ENCODE measurements around the gene ASB11. TPM values are rescaled to one million over a fixed set of nuclear protein-coding genes. Genes with fewer than 3 reads are reported as not detected.
"Not testable (repeated sequence)": the region's sequence is repeated elsewhere in the genome, so short reads cannot be mapped to it uniquely, and the experiment has no call there.

Gene ASB11
- total RNA-seq, 1 donor from 2014 or later: 43.3 TPM

DNA sequence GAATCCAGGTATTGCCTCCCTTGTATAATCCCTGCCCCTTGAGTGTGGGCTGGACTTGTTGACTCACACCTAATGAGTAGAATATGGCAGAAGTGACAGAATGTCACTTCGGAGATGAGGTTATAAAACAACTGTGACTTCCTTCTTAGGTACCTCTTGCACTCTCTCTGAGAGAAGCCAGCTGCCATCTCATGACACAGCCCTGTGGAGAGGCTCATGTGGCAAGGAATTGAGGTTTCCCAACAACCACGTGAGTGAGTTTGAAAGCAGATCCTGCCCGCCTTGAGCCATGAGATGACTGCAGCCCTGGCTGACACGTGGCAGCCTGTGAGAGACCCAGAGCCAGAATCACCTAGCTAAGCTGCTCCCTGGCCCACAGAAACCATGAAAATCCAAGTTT, 13.5 kb downstream of the ASB11 start:
- DNase-seq: peak; percentile 59

DNA sequence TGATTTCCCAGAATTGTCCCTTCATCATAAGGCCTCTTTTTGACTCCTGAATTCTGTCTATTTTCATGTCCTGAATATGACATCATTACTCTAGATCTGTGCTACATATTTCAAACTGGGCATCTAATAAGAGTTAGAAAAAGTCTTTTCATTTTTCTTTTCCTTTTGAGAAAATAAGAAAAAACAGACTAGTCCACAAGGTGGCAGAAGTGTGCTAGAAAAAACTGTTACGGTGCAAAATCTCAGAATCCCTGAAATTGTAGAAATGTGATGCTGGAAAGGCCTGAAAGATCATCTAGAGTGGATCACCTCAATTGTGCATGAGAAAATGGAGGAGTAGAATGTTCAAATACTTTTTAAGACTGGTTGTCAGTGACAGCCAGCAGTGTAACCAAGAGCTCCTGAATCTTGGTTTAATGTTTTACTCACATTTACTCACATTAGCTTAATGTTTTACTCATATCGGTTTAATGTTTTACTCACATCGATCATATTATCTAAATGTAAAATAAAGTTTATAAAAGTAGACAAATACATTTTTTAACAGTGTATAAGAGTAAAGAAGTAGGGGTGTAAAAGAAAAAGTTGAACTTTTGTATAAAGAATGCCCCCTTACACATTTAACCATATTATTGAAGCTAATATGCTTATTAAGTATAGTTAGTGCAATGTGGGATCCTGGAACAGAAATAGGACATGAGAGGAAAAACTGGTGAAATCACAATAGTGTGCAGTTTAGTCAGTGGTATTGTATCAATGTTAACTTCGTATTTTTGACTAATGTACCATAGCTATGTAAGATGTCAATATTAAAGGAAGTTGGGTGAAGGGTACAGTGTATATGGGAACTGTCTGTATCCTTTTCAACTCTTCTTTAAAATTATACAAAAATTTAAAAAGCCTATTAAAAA, 15.2 kb downstream of the ASB11 start:
- DNase-seq: peak; percentile 49

DNA sequence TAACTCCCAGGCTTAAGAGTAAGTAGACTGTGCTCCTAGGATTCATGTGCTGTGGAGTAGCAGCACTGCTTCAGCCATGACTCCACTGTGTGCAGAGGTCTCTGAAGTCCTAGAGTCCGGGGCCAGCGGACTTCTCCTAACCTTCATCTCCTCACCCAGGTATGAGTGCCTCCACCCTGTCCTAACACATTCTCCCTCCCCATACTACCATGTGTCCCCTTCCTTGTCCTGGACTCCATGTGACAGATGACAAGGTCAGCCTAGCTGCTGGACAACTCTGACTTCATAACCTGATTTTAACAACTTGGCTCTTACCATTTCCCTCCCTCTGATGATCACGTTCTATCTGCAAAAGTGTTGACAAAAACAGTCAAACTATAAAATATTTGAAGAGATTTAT, 16.7 kb downstream of the ASB11 start:
- DNase-seq: no peak

DNA sequence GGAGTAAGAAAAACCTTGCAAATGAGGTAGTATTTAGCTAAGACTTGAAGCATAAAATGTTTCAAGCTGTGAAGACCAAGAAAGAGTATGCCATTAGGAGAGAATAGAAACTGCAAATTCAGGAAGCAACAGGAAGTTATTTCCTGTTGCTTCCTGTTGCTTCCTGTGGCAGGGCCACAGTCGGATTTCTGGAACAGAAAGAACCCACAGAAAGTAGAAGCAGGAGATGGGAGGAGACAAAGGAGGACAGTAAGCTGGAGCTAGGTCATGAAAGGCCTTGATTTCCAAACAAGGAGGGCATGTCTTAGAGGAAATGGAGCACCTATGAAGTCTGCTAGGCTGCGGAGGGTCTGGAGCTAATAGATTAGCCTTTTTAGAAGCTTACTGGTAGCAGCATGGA, 17.2 kb downstream of the ASB11 start:
- DNase-seq: no peak

DNA sequence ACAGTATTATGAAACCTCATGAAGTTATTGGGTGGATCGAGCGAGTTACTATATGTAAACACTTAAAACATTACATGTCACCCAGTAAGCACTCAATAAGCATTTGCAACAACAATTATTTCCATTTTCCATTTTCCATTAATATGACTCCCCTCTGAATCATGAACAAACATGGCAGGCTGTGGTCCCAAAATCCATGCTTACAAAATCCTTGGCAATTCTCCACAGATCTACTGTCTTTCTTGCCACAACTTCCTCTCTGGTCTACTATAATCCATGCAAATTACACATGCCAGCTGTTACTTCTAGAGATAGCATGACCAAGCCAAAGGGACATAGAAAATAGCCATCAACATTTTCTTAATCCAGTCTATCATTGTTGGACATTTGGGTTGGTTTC, 22.0 kb downstream of the ASB11 start:
- no peak for DNase-seq

DNA sequence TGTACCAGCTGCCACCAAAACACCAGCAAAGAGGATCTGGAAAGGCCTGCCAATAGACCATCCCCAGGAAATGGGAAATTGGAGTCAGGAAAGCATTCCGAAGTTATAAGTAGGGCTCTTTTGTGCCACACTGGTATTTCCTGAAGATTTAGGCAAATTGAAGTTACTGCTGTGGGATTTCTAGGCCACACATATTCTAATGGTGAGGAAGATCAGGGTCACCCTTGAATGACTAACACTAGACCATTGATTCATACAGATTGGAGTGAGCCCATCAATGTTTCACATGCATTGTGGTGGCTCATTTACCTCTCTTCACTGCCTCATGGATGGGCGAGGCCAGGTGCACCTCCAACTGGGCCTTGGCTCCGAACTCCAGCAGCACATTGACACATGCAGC, 22.6 kb downstream of the ASB11 start:
- DNase-seq: no peak

DNA sequence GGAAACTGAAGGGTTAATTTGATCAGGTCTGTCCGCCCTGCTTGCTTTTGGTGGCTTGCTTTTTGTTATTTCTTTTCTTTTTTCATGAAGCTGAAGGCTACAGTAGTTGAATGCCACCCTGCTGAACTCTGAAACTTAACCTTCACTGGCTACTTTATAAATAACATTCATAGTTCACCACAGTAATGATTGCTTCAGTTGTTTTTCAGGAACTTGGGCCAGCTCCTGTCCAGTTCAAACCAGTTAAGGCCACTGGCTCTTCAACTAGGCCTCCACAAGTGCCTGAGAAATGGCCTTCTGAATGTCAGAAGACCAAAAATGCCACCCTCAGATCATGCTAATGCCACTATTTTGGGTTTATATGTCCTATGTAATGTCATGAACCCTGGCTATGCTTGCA, 37.8 kb downstream of the ASB11 start:
- no peak for DNase-seq

DNA sequence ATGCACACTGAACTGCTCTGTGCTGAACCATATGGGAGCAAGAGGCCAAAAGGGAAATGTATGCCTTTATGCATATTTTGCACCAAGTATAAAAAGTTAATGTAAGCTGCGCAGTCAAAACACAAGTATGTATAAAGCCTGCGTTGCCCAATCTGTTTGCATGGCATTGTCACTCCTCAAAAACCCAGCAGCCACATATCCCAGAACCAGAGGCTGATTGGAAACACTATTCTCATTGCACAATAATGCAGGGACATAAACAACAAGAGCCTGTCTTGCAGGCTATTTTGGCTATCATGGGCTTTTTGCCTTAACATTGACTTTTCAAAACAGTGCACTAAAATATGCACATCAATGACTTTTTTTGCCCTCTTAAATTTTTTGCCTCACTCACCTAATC, 40.5 kb downstream of the ASB11 start:
- no peak for DNase-seq

DNA sequence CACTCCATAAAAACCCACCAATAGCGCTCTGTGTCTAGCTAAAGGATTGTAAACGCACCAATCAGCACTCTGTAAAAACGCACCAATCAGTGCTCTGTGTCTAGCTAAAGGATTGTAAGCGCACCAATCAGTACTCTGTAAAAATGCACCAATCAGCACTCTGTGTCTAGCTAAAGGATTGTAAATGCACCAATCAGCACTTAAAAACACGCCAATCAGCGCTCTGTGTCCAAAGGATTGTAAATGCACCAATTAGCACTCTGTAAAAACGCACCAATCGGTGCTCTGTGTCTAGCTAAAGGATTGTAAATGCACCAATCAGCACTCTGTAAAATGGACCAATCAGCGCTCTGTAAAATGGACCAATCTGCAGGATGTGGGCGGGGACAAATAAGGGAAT, 42.2 kb downstream of the ASB11 start:
- not testable (repeated sequence) for DNase-seq

DNA sequence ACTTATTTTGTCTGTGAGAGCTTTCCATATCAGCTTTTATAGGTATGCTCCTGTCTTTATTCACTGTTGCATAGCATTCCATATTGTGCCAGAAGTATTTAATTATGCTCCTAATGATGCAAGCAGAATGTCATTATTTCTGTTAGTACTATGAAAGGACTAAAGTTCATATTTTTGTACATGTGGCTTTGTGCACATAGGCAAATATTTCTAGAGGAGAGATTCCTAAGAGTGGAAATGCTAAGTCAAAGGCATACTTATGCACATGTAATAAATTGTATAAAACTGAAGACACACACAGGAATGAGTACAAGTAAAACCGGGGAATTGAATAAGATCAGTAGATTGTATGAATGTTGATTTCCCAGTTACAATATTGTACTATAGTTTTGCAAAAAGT, 43.7 kb downstream of the ASB11 start:
- DNase-seq: no peak

DNA sequence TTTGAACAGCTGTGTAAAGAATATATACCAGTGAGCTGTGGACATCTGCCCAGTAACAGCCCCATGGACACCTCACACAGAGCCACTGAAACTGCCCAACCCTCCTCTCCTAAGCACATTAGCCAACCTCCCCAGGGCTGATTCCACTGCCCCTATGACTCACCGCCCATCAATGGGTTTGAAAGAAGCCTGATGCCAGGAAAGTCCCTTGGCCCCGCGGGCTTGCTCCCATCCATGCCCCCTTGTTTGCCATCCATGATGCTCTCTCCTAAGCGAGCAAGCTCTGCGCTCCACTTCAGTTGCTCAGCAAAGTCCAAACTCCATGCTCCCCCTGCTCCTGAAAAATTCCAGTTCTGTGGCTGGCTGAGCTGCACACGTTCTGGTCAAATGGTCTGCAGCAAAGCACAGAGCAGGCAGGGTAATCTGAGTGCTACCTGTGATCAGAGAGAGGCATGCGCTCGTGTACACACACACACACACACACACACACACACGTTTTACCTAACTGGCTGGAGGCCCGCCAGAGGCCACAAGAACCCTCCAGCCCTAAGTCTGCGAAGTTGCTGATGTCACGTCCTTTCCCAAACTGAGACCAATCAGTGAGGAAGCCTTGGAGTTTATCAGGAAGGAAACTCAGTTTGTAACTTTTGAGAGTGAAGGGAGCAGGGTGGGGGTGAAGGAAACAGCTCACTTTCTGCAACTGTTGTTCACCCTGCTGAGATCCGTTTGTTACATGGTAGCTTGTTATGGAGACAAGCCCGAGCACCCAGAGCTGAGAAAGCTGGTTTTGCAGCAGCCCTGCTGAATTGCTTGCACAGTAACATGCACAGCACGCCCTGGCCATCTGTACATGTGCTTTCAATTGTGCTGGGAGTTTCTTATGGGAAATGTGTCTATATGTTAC, 45.6 kb downstream of the ASB11 start, which contains the start of gene ASB9:
Gene ASB9, minus strand, starts transcription at position 466 of the 904 bp plus-strand sequence. Its CDS starts 209 bp downstream, at position 257.
- peak; percentile 51 for DNase-seq

DNA sequence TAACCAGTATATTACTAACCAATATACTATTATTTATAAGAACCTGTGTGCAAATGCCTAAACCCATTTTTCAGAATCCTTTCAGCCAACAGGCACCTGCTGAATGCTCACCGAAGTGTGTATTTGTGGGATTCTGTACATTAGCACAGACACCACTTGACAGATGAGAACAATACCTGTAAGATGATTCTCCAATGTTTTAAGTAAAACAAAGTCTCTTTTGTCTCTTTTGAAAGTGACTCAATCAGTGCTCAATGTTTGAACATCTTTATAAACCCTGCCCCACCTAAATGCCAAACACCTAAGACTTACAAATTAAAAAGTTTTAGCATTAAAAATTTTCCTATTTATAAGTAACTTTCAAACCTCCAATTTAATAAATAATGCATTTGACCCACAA, 46.3 kb downstream of the ASB11 start:
- DNase-seq: no peak

DNA sequence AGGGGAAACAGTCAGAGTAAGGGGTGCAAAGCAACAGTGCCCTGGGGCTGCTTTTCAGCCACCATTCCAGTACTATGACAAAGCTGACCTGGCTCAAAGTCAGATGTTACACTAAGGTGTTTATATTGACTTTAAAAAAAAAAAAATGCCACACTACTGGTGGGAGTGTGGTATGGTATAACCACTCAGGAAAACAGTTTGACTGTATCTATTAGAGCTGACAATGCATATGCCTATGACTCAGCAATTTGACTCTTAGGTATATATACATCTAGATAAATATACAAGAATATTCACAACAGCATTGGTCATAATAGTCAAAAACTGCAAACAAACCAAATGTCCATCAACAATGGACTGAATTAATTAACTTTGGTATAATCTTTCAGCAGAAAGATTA, 60.6 kb downstream of the ASB11 start:
- no peak for DNase-seq

DNA sequence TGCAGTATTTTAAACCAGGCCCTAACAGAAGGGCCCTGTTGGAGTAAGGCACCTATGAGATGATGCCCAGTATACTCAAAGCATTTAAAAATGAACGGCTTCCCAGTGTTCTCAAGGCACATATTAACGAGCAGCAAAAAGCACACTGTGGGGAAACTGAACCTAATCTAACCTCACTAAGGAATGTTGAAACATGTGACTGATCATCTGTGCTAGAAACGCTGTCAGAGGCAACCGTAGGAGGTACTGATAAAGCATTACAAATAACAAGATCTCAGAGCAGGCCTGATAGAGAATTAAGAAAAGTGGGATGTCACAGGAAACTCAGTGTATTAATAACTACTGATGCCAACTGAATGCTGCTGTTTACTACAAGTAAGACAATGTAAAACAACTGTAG, 69.5 kb downstream of the ASB11 start:
- DNase-seq: no peak

DNA sequence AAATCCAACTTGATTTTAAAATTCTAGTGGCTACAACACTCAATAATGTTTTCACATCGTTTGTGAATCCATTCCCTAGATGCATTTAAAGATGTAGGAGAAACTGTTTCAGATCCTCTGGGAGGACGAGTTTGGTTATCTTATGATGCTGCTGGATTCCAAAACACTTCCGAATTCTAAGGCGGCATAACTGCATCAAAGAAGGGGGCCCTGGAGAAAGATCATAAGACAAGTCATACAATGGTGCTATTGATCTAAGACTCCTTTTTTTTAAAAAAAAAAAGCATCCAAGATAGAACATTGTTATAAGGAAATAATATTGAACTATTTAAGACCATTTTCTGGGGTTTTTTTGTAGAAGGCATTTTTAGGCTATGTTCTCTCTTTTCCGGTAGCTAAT, 71.0 kb downstream of the ASB11 start:
- no peak for DNase-seq

DNA sequence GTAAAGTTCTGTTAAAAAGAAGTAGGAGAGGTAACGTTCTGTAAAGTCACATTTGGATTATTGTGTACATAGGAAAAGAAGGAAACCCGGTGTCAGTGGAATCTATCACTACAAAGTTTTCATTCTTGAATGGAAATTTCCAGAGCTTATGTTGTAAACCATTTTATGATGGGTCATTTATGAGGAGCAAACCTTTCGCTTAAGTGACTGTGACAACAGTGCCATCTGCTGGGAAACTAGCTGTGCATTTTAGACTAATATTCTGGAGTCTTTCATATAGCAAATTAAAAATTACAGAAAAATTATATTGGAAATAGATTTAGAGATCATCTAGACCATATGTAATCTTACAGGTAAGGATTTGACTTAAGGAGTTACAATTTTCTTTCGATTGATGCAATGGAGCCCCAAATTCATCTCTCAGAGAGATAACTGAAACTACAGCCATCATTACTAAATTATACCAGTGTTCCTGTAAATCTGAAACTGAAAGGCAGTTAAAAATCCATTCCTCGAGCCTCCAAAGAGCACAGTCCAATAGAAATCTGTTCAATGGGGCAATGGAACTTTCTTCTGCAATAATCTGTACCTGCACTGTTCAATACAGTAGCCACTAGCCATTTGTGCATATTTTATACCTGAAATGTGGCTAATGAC, 72.4 kb downstream of the ASB11 start:
- peak; percentile 65 for DNase-seq

DNA sequence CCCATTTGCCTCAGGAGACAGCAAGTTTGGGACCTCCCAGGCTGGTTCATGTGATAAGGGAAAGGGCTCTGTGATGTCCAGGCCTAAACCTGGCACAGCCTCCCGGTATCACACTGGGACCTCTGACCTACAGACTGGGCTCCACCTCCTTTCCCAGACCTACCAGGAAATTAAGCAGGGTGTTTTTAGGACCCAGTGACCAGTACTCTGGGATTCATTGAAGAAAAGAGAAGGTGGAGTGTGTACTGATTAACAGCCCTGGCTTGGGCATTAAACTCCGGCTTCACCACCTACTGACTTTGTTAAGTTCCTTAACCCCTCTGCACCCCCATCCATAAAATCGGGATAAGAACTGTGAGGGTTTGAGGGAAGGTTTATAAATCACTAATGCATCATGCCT, 74.1 kb downstream of the ASB11 start:
- DNase-seq: no peak

DNA sequence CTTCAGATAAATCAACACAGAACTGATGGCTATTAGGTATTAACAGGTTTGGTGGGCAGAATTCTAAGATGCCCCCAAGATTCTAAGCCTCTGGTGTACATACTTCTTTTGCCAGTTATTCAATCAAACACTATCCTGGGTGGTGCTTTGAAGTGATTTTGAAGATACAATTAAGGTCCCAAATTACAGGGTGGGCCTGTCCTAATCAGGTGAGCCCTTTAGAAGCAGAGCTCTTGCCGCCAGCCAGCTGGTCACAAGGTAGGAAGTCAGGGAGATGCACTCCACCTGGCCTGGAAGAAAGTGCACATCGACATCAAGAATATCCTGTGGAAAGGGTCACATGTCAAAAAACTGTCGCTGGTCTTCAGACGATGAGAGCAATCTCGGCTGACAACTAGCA, 75.0 kb downstream of the ASB11 start:
- no peak for DNase-seq

DNA sequence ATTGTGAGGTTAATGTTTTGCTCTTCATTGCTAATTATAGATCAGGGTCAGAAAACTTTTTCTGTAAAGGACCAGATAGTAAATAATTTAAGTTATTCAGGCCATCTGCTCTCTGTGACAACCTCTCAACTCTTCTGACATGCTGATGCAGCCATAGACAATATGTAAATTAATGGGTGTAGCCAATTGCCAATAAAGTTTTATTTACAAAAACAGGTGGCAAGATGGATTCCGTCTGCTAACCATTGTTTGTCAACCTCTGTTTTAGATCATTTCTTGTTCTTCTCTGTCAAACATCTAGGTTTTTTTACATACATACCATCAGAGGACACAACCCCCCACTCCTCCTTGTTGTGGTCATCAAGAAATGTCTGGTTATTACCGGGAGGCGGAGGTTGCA, 79.3 kb downstream of the ASB11 start:
- no peak for DNase-seq

DNA sequence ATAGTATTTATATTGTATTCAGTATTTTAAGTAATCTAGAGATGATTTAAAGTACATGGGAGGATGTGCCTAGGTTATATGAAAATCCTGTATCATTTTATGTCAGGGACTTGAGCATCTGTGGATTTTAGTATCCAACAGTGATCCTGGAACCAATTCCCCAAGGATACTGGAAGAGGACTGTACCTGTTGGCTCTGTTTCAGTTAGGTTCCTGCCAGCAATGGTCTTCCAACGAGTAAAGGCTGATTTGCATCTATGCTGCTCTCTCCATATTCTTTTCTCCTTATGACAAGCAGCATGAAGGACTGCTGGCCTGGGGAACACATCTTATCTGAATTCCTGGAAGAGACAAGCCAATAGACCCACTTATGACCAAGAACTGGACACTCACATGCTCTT, 80.4 kb downstream of the ASB11 start:
- DNase-seq: no peak

DNA sequence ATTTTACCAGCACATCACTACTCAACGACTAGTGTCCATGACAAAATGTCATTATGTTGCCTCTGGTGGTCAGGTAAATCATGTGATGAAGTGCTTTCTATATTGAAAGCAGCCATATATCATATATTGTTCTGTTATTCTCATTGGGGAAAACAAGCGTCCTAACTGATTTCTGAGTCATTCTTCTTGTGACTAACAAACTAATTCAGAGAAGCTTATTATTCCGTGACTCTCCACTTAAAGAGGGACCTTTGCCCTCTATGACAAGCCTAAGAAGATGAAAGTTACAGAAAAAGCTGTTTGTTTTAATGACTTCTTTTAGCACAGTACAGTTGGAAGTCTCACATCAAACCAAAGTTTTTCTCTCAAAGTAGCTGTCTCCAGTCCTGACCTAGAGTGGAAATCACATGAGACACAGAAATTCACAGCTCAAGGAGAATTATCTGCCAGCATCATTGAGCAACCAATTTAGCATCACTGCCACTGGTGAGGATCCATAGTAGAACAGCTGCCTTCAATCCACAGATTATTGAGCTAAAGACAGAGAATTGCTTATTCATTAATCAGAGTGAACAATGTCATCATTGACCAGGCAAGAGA, 81.9 kb downstream of the ASB11 start:
- DNase-seq: no peak
